SK-N-SH treated with all-trans-retinoic acid at 6 μM for 48 hours (cell line): ENCODE results near the gene SMAP1.

Experiments
- CSDC2 ChIP-seq: fragments of 250-450 bp; sonication (Bioruptor Pico); IDR thresholded peaks from 2 replicates; pipeline ENCODE4 v1.5.0; 2020; ENCODE audit warnings: mild to moderate bottlenecking, moderate library complexity
- PATZ1 ChIP-seq: fragments of 250-450 bp; sonication (Bioruptor Pico); IDR thresholded peaks from 2 replicates; pipeline ENCODE4 v1.8.0; 2020; ENCODE audit warnings: mild to moderate bottlenecking, moderate library complexity, borderline replicate concordance
- POU6F1 ChIP-seq: fragments of 250-450 bp; sonication (Bioruptor Pico); IDR thresholded peaks from 2 replicates; pipeline ENCODE4 v1.8.0; 2021; ENCODE audit warnings: low read depth, mild to moderate bottlenecking, moderate library complexity, borderline replicate concordance
- ZFP3 ChIP-seq: fragments of 250-450 bp; sonication (Bioruptor Pico); IDR thresholded peaks from 2 replicates; pipeline ENCODE4 v1.5.0; 2020; ENCODE audit warnings: mild to moderate bottlenecking, moderate library complexity
- TF ChIP-seq, protein P1 (sequence below): fragments of 250-450 bp; sonication (Bioruptor Pico); IDR thresholded peaks from 2 replicates; pipeline ENCODE4 v1.5.1; 2021; ENCODE audit warnings: mild to moderate bottlenecking, moderate library complexity

DNA sequence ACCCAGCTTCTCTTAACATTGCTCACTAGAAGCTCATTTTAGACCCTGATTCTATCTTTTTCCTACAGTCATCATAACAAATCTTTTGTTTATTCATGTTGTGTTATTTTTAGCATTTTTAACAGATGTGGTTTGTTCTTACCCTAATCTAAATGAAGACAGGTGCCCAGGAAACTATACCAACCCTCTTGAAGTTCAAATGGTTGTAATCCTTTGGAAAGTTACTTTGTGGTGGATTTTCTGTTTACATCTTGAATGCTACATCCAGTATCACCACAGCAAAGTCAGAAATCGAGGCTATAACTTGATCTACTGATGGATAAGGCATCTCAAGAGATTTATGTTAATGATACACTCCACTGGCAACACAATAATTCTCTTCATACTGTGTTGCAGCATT, 26.2 kb downstream of the SMAP1 start:
- TF ChIP-seq POU6F1 (CRISPR knock-in tag), result no peak
- no peak for TF ChIP-seq PATZ1 (CRISPR knock-in tag)
- TF ChIP-seq ZFP3 (CRISPR knock-in tag), result no peak
- TF ChIP-seq, protein P1, sequence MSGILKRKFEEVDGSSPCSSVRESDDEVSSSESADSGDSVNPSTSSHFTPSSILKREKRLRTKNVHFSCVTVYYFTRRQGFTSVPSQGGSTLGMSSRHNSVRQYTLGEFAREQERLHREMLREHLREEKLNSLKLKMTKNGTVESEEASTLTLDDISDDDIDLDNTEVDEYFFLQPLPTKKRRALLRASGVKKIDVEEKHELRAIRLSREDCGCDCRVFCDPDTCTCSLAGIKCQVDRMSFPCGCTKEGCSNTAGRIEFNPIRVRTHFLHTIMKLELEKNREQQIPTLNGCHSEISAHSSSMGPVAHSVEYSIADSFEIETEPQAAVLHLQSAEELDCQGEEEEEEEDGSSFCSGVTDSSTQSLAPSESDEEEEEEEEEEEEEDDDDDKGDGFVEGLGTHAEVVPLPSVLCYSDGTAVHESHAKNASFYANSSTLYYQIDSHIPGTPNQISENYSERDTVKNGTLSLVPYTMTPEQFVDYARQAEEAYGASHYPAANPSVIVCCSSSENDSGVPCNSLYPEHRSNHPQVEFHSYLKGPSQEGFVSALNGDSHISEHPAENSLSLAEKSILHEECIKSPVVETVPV, result no peak
- no peak for TF ChIP-seq CSDC2 (CRISPR knock-in tag)
